Mesothelial cell of epicardium (in vitro differentiated cells): ENCODE results near the gene BIRC6. TPM values are rescaled to one million over a fixed set of nuclear protein-coding genes. Genes with fewer than 3 reads are reported as not detected.

Experiments used
- DNase-seq, 2 experiments: peaks; one replicate each; pipeline ENCODE4 v3.0.0; 2021; ENCODE audit warnings: low spot score in 2 of 2; ENCODE audit not compliant: unreplicated experiment in 2 of 2
- H3K27ac Mint-ChIP-seq: 2 replicates; pipeline ENCODE4 v1.8.0; 2021; ENCODE audit warnings: mixed read lengths
- H3K27me3 Mint-ChIP-seq: 2 replicates; pipeline ENCODE4 v1.8.0; 2021; ENCODE audit warnings: low read depth, mixed read lengths
- H3K36me3 Mint-ChIP-seq: 2 replicates; pipeline ENCODE4 v1.8.0; 2021; ENCODE audit warnings: mixed read lengths
- H3K4me1 Mint-ChIP-seq: 2 replicates; pipeline ENCODE4 v1.8.0; 2021; ENCODE audit warnings: mixed read lengths
- H3K4me3 Mint-ChIP-seq: 2 replicates; pipeline ENCODE4 v1.8.0; 2021; ENCODE audit warnings: mild to moderate bottlenecking, moderate library complexity, mixed read lengths
- H3K9me3 Mint-ChIP-seq: 2 replicates; pipeline ENCODE4 v1.8.0; 2021; ENCODE audit warnings: mixed read lengths
- total RNA-seq: library from RNA; stranded (reverse); gene quantifications from 3 replicates; pipeline ENCODE4 v1.2.1, GENCODE V29; 2021
- TF ChIP-seq, protein P1 (sequence below): fragments of 200-600 bp; sonication (generic); IDR thresholded peaks from one replicate; pipeline ENCODE4 v1.5.0; 2021; ENCODE audit warnings: antibody characterized with exemption; ENCODE audit not compliant: unreplicated experiment

The BIRC6 gene
- total RNA-seq, 1 donor from 2014 or later = 112 TPM

DNA sequence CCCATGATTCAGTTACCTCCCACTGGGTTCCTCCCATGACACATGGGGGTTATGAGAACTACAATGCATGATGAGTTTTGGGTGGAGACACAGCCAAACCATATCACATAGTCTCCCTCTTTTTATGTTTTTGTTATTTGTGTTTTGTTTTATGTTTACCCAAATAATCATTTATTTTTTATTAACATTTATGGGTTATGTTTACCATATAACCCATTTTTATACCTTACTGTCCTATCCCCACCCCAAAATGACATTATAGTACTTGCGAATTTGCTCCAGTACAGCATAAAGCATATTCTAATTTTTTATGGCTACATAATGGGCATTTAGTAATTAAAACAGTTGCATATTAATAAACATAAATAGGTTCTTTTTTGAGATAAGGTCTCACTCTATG is 209.1 kb downstream of the BIRC6 start:
- H3K27ac Mint-ChIP-seq = no peak overlapping the region
- TF ChIP-seq, protein P1, sequence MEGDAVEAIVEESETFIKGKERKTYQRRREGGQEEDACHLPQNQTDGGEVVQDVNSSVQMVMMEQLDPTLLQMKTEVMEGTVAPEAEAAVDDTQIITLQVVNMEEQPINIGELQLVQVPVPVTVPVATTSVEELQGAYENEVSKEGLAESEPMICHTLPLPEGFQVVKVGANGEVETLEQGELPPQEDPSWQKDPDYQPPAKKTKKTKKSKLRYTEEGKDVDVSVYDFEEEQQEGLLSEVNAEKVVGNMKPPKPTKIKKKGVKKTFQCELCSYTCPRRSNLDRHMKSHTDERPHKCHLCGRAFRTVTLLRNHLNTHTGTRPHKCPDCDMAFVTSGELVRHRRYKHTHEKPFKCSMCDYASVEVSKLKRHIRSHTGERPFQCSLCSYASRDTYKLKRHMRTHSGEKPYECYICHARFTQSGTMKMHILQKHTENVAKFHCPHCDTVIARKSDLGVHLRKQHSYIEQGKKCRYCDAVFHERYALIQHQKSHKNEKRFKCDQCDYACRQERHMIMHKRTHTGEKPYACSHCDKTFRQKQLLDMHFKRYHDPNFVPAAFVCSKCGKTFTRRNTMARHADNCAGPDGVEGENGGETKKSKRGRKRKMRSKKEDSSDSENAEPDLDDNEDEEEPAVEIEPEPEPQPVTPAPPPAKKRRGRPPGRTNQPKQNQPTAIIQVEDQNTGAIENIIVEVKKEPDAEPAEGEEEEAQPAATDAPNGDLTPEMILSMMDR = no peak
- no peak overlapping the region for H3K4me3 Mint-ChIP-seq
- H3K4me1 Mint-ChIP-seq = no peaks in the 10 kb centered on the region
- peaks cover 52% of the 10 kb centered on the region for H3K36me3 Mint-ChIP-seq
- H3K27me3 Mint-ChIP-seq = no peaks in the 10 kb centered on the region
- no peak for DNase-seq
- H3K9me3 Mint-ChIP-seq = peaks cover 28% of the 10 kb centered on the region

DNA sequence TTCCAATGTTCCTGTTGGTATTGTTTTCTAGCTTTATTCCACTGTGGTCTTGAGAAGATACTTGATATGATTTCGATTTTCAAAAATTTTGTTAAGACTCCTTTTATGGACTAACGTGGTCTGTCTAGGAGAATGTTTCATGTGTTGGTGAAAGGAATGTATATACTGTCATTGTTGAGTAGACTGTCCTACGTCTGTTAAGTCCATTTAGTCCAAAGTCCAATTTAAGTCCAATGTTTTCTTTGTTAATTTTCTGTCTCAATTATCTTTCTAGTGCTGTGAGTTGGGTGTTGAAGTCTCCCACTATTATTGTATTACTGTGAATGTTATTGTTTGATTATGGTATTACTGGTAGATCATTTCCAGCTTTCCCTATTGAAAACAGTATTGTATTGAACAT is 215.2 kb downstream of the BIRC6 start:
- H3K27me3 Mint-ChIP-seq = no peaks in the 10 kb centered on the region
- H3K9me3 Mint-ChIP-seq = peaks cover 4% of the 10 kb centered on the region
- peaks cover 37% of the 10 kb centered on the region for H3K36me3 Mint-ChIP-seq
- no peak overlapping the region for H3K27ac Mint-ChIP-seq
- TF ChIP-seq, protein P1 = no peak
- peaks cover 8% of the 10 kb centered on the region for H3K4me1 Mint-ChIP-seq
- no peak for DNase-seq
- H3K4me3 Mint-ChIP-seq = no peak overlapping the region

DNA sequence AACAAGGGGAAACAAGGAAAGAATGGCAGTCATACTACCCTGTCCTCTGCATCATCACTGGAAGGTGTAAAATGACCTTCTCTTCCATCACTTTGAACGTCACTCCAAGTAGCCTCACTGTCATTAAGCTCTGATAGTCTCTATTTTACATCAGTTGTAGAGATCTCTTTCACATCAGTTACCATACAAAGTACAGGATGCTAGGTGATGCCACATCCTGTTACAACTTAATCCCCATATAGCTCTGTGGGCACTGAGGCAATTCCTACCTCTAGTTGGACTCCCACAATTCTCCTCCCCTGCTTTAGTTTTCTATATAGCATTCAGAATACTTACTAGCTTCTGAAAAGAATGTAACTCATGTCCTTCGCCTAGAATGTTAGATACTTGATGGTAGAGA is 215.9 kb downstream of the BIRC6 start:
- DNase-seq = no peak
- TF ChIP-seq, protein P1 = no peak
- Mint-ChIP-seq H3K4me3 (no peak overlapping the region), H3K27me3 (no peaks in the 10 kb centered on the region), H3K9me3 (no peaks in the 10 kb centered on the region), H3K36me3 (peaks cover 31% of the 10 kb centered on the region), H3K27ac (no peak overlapping the region), H3K4me1 (peaks cover 8% of the 10 kb centered on the region)

DNA sequence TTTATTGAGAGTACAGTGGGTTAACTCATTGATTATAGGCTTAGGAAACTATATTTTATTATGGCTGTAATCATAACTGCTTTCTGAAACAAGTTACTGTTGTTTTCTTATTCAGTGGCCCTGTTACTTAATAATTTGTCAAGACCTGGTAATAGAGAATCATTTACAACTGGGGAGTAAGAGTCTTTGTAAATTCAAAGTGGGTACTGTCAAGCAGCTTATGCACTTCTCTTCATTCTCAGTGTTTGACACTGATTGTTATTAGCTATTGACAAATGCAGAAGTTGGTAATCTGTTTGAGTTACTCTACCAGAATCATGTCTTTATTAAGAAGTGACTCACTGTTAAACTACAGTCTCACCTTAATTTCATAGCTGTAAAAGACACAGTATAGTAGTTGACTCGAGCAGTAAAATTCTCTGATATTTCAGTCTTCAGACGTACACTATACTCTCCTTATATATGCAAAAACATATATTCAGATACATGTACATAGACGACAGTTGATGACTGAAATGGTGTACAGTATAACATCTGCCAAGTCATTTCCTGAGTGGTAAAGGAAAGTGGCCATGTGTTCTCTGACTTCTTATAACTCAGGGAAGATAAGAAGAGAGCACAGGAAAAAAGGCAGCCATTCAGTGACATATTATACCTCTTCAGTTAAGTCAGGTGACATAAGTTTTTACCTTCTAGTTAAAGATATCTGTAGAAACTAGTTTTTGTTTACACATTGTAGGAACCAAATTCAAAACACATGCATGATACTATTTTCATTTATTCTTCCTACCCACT is 235.0 kb downstream of the BIRC6 start:
- DNase-seq = no peak
- Mint-ChIP-seq H3K4me1 (peaks cover 1% of the 10 kb centered on the region), H3K4me3 (no peak overlapping the region), H3K27ac (no peak overlapping the region), H3K9me3 (no peaks in the 10 kb centered on the region), H3K36me3 (peaks cover 10% of the 10 kb centered on the region), H3K27me3 (no peaks in the 10 kb centered on the region)
- TF ChIP-seq, protein P1 = no peak

DNA sequence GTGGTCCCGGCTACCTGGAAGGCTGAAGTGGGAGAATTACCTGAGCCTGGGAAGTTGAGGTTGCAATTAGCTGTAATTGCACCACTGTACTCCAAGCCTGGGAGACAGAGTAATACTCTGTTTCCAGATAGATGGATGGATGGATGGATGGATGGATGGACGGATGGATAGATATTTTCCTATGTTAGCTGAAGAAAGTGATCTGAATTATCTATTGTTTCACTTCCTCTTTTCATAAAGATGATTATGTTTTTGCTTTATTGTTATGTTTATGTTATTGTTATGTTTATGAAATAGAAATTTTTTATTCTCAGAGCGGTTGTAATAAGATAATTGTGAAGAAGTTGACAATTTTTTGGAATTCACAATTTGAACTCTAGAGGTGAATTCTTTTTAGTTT is 237.8 kb downstream of the BIRC6 start:
- DNase-seq = no peak
- Mint-ChIP-seq H3K36me3 (peaks cover 11% of the 10 kb centered on the region), H3K9me3 (no peaks in the 10 kb centered on the region), H3K4me3 (no peak overlapping the region), H3K4me1 (peaks cover 1% of the 10 kb centered on the region), H3K27me3 (no peaks in the 10 kb centered on the region), H3K27ac (peak overlapping the region; percentile 43)
- TF ChIP-seq, protein P1 = no peak
